Measurements from ENCODE around the gene AMY1B. TPM values are rescaled to one million over a fixed set of nuclear protein-coding genes. Genes with fewer than 3 reads are reported as not detected.
"Not testable (repeated sequence)": the region's sequence is repeated elsewhere in the genome, so short reads cannot be mapped to it uniquely, and the experiment has no call there.

Gene AMY1B
- total and polyA plus RNA-seq, 2 experiments from 2014 or later = not detected

DNA sequence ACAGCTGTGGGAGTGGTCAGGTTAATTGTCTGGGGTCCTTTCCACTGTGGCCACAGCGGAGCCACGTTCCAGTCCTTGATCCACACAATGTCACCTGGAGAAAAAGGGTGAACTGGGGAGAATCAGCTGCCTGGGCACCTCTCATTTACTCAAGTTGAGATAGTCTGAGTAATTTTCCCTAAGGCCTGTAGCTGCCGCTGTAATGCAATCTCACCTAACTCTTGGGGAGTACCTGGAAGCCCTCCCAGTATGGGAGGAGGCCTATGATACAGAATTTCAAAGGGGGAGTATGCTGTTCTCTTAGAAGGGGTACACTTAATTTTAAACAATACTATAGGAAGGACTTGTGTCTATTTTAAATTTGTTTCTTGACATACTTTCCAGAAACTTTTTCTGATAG is 45.7 kb downstream of the AMY1B start:
- H3K9me2 ChIP-seq (ENCODE audit: insufficient read depth); H3K4me1 ChIP-seq (ENCODE audit: insufficient read depth); H3K27ac ChIP-seq; H3K79me2 ChIP-seq (ENCODE audit: insufficient read depth); DNase-seq; H3K9ac ChIP-seq; H3K9me3 ChIP-seq (ENCODE audit: low read depth); H4K20me1 ChIP-seq (ENCODE audit: insufficient read depth); H3K4me3 ChIP-seq; H3K4me2 ChIP-seq (ENCODE audit: unreplicated experiment); H3F3A ChIP-seq (ENCODE audit: insufficient read depth); H2AFZ ChIP-seq; H3K36me3 ChIP-seq (ENCODE audit: low read depth); H3K27me3 ChIP-seq (replicated peaks; ENCODE audit: insufficient read depth); in situ Hi-C loops (cut with MboI): not testable (repeated sequence)
- no CpG with 5 or more reads among the region's 3 CpGs for WGBS, 2 experiments (ENCODE audit: low coverage in 1 of 2, low lambda C conversion rate in 2 of 2, missing lambda C conversion rate in 2 of 2)

GRCh38 chr1:103643908-103644307 is 52.1 kb downstream of the AMY1B start:
- not testable (repeated sequence) for H3K9ac ChIP-seq

GRCh38 chr1:103641194-103641593 is 54.8 kb downstream of the AMY1B start:
- H3K4me1 ChIP-seq (ENCODE audit: insufficient read depth); H3K27me3 ChIP-seq (replicated peaks; ENCODE audit: insufficient read depth); in situ Hi-C loops (cut with MboI); H3K36me3 ChIP-seq (ENCODE audit: low read depth); H3F3A ChIP-seq (ENCODE audit: insufficient read depth); H2AFZ ChIP-seq; H3K79me2 ChIP-seq (ENCODE audit: insufficient read depth); H4K20me1 ChIP-seq (ENCODE audit: insufficient read depth); H3K4me2 ChIP-seq (ENCODE audit: unreplicated experiment); H3K4me3 ChIP-seq; H3K9ac ChIP-seq; H3K9me3 ChIP-seq (ENCODE audit: low read depth); H3K9me2 ChIP-seq (ENCODE audit: insufficient read depth); DNase-seq; H3K27ac ChIP-seq: not testable (repeated sequence)
- no CpG with 5 or more reads among the region's 3 CpGs for WGBS, 2 experiments (ENCODE audit: low coverage in 1 of 2, low lambda C conversion rate in 2 of 2, missing lambda C conversion rate in 2 of 2)

More at GRCh38 chr1:103643908-103644307, 52.1 kb downstream of the AMY1B start:
- H3K9me2 ChIP-seq (ENCODE audit: insufficient read depth); DNase-seq; H3K4me2 ChIP-seq (ENCODE audit: unreplicated experiment); H3K4me3 ChIP-seq; in situ Hi-C loops (cut with MboI); H3K4me1 ChIP-seq (ENCODE audit: insufficient read depth); H4K20me1 ChIP-seq (ENCODE audit: insufficient read depth); H3F3A ChIP-seq (ENCODE audit: insufficient read depth); H2AFZ ChIP-seq; H3K9me3 ChIP-seq (ENCODE audit: low read depth); H3K27ac ChIP-seq; H3K36me3 ChIP-seq (ENCODE audit: low read depth); H3K27me3 ChIP-seq (replicated peaks; ENCODE audit: insufficient read depth); H3K79me2 ChIP-seq (ENCODE audit: insufficient read depth): not testable (repeated sequence)
- no CpG with 5 or more reads among the region's 3 CpGs for WGBS, 2 experiments (ENCODE audit: low coverage in 1 of 2, low lambda C conversion rate in 2 of 2, missing lambda C conversion rate in 2 of 2)

Small RNA genes lying within 50 kb of the gene (small RNA-seq; reads per million reads assigned to genes)
- not detected for gene AC105272.1 (ENCODE audit: low read depth, low replicate concordance)

Other genes with a start within 250 kb of the AMY1B start
- 4.4 TPM in 2 replicates for gene RNPC3, start 170.5 kb downstream of the AMY1B start, total RNA-seq (2014; rRNA removed; shearing (Covaris generic))
- 6.8 and 8.1 TPM in 2 replicates for gene RNPC3, start 170.5 kb downstream of the AMY1B start, polyA plus RNA-seq (2016; fragmentation: Nextera tagmentation; extraction: Ambion mirVana)
- gene AMY2B, start 124.6 kb downstream of the AMY1B start, total RNA-seq (2014; rRNA removed; shearing (Covaris generic)) = 1.1 and 2.5 TPM in 2 replicates
- 0.63 and 0.94 TPM in 2 replicates for gene AMY2B, start 124.6 kb downstream of the AMY1B start, polyA plus RNA-seq (2016; fragmentation: Nextera tagmentation; extraction: Ambion mirVana)
- not detected in 2 replicates for gene AMY2A, start 78.8 kb downstream of the AMY1B start, total RNA-seq (2014; rRNA removed; shearing (Covaris generic))
- not detected in 2 replicates for gene AMY2A, start 78.8 kb downstream of the AMY1B start, polyA plus RNA-seq (2016; fragmentation: Nextera tagmentation; extraction: Ambion mirVana)
- not detected in 2 replicates for gene AMY1A, start 40.5 kb downstream of the AMY1B start, total RNA-seq (2014; rRNA removed; shearing (Covaris generic))
- not detected in 2 replicates for gene AMY1A, start 40.5 kb downstream of the AMY1B start, polyA plus RNA-seq (2016; fragmentation: Nextera tagmentation; extraction: Ambion mirVana)
- not detected in 2 replicates for gene AMY1C, start 53.7 kb upstream of the AMY1B start, total RNA-seq (2014; rRNA removed; shearing (Covaris generic))
- not detected in 2 replicates for gene AMY1C, start 53.7 kb upstream of the AMY1B start, polyA plus RNA-seq (2016; fragmentation: Nextera tagmentation; extraction: Ambion mirVana)

Measured in GM23248 (cell line).